HepG2 (cell line): ENCODE results near the gene SNX6. TPM values are rescaled to one million over a fixed set of nuclear protein-coding genes. Genes with fewer than 3 reads are reported as not detected.
A peak's percentile ranks its signal among the peaks of the same experiment; 100 is the strongest.

Experiments
- AKAP8 ChIP-seq: sonication (generic); formaldehyde crosslinking; IDR thresholded peaks from 2 replicates; pipeline ENCODE4 v1.5.1; 2020; ENCODE audit warnings: mild to moderate bottlenecking, missing genetic modification reagents
- BCL6 ChIP-seq: IDR thresholded peaks from 2 replicates; pipeline ENCODE4 v1.6.1; 2016; ENCODE audit warnings: missing genetic modification reagents, missing compliant biosample characterization
- BRCA1 ChIP-seq: sonication (generic); formaldehyde crosslinking; IDR thresholded peaks from 2 replicates; pipeline ENCODE4 v1.4.0; 2020; ENCODE audit warnings: missing genetic modification reagents
- CBX2 ChIP-seq, 2 experiments: fragments of 200-600 bp in 1 of 2; sonication (generic); formaldehyde crosslinking in 1 of 2; IDR thresholded peaks; 2 replicates each; pipeline versions ENCODE4 v1.7.0 to v1.8.1; 2018 to 2022; ENCODE audit warnings: low read depth in 2 of 2, low read length in 1 of 2, mild to moderate bottlenecking in 1 of 2, missing genetic modification reagents in 1 of 2
- CC2D1A ChIP-seq: sonication (generic); formaldehyde crosslinking; IDR thresholded peaks from 2 replicates; pipeline ENCODE4 v1.8.1; 2023; ENCODE audit warnings: mild to moderate bottlenecking, missing genetic modification reagents
- CREBL2 ChIP-seq: sonication (generic); formaldehyde crosslinking; IDR thresholded peaks from 2 replicates; pipeline ENCODE4 v1.8.1; 2023; ENCODE audit warnings: missing genetic modification reagents, mild to moderate bottlenecking, borderline replicate concordance
- GABPB1 ChIP-seq: IDR thresholded peaks from 2 replicates; pipeline ENCODE4 v1.6.1; 2016; ENCODE audit warnings: mild to moderate bottlenecking, missing genetic modification reagents, moderate library complexity, missing compliant biosample characterization
- JDP2 ChIP-seq: sonication (generic); formaldehyde crosslinking; IDR thresholded peaks from 2 replicates; pipeline ENCODE4 v1.8.1; 2022; ENCODE audit warnings: missing genetic modification reagents, borderline replicate concordance
- KDM5B ChIP-seq: sonication (generic); formaldehyde crosslinking; IDR thresholded peaks from 2 replicates; pipeline ENCODE4 v1.4.0; 2020; ENCODE audit warnings: missing genetic modification reagents, mild to moderate bottlenecking, borderline replicate concordance
- NCOA2 ChIP-seq: sonication (generic); formaldehyde crosslinking; IDR thresholded peaks from 2 replicates; pipeline ENCODE4 v1.8.0; 2022; ENCODE audit warnings: inconsistent platforms
- RAD21 ChIP-seq: fragments of 450-650 bp; formaldehyde crosslinking; IDR thresholded peaks from 2 replicates; pipeline ENCODE4 v1.5.0; 2020; ENCODE audit warnings: mild to moderate bottlenecking
- SATB2 ChIP-seq: sonication (generic); formaldehyde crosslinking; IDR thresholded peaks from 2 replicates; pipeline ENCODE4 v1.5.0; 2020; ENCODE audit warnings: missing genetic modification reagents
- STAT6 ChIP-seq: sonication (generic); formaldehyde crosslinking; IDR thresholded peaks from 2 replicates; pipeline ENCODE4 v1.4.0; 2020; ENCODE audit warnings: missing genetic modification reagents, mild to moderate bottlenecking, borderline replicate concordance
- ZFX ChIP-seq: sonication (generic); formaldehyde crosslinking; IDR thresholded peaks from 2 replicates; pipeline ENCODE4 v1.4.0; 2020; ENCODE audit warnings: mild to moderate bottlenecking, low read depth, missing genetic modification reagents, moderate library complexity
- ZNF33A ChIP-seq: sonication (generic); formaldehyde crosslinking; IDR thresholded peaks from 2 replicates; pipeline ENCODE4 v1.5.1; 2020; ENCODE audit warnings: missing genetic modification reagents, mild to moderate bottlenecking, moderate library complexity, borderline replicate concordance
- ZNF362 ChIP-seq: sonication (generic); formaldehyde crosslinking; IDR thresholded peaks from 2 replicates; pipeline ENCODE4 v1.4.0; 2020; ENCODE audit warnings: missing genetic modification reagents, mild to moderate bottlenecking, borderline replicate concordance
- ZNF383 ChIP-seq: sonication (generic); formaldehyde crosslinking; IDR thresholded peaks from 2 replicates; pipeline ENCODE4 v1.4.0; 2020; ENCODE audit warnings: missing genetic modification reagents, mild to moderate bottlenecking, borderline replicate concordance
- ZNF510 ChIP-seq: sonication (generic); formaldehyde crosslinking; IDR thresholded peaks from 2 replicates; pipeline ENCODE4 v1.4.0; 2020; ENCODE audit warnings: low read depth, mild to moderate bottlenecking, missing genetic modification reagents
- ZNF577 ChIP-seq: sonication (generic); formaldehyde crosslinking; IDR thresholded peaks from 2 replicates; pipeline ENCODE4 v1.4.0; 2020; ENCODE audit warnings: mild to moderate bottlenecking, low read depth, missing genetic modification reagents, borderline replicate concordance
- ZSCAN12 ChIP-seq: sonication (generic); formaldehyde crosslinking; IDR thresholded peaks from 2 replicates; pipeline ENCODE4 v1.9.0; 2021; ENCODE audit warnings: mild to moderate bottlenecking, missing genetic modification reagents
- polyA plus RNA-seq, 8 experiments: library from polyadenylated mRNA; depleted of rRNA in 3 of 8; stranded (reverse) in 7 of 8; unstranded in 1 of 8; fragments of >200 nt; fragmentation: Illumina TruSeq in 4 of 8; extraction: Trizol in 4 of 8; gene quantifications; 2 replicates each; pipeline versions ENCODE4 v1.2.1 to v1.2.3, GENCODE V29; 2011 to 2016; ENCODE audit warnings: low read depth in 4 of 8, missing spikeins in 1 of 8, mixed read lengths in 1 of 8; ENCODE audit not compliant: insufficient read depth in 1 of 8
- total RNA-seq, 5 experiments: library from RNA; depleted of rRNA; stranded (reverse); fragments of >200 nt; fragmentation: Illumina TruSeq; extraction: Trizol; gene quantifications; 2 replicates each; pipeline ENCODE4 v1.2.3, GENCODE V29; 2016; ENCODE audit warnings: low read depth in 1 of 5

SNX6 gene
- total and polyA plus RNA-seq, 2 of the 13 experiments (the other 11 are each of a cell fraction or from before 2014, with no cell fraction given), result 92.3 to 169 TPM

GRCh38 chr14:34539407-34540180 lies 90.4 kb downstream of the SNX6 start, which contains the start of gene EAPP (continued):
- TF ChIP-seq ZNF362 (CRISPR knock-in tag), result peak; percentile 88
- TF ChIP-seq CBX2 (IDR thresholded peaks at IDR 0.05; ENCODE audit: low read depth, low read length), result no peak
- peak; percentile 96; the same call in 1 of the 2 replicates for TF ChIP-seq CBX2 (CRISPR knock-in tag; IDR thresholded peaks at IDR 0.05; ENCODE audit: low read depth)
- peak; percentile 99 for TF ChIP-seq CREBL2 (CRISPR knock-in tag)
- peak; percentile 96 for TF ChIP-seq SATB2 (CRISPR knock-in tag)
- TF ChIP-seq BRCA1 (CRISPR knock-in tag), result peak; percentile 96
- no peak; the same call in 1 of the 2 replicates for TF ChIP-seq JDP2 (CRISPR knock-in tag)
- TF ChIP-seq ZNF383, result peak; percentile 85; the same call in 1 of the 2 replicates
- 0 out of 2 replicates have a peak, but pooled peaks have one; percentile 97 for TF ChIP-seq ZNF577 (CRISPR knock-in tag)
- TF ChIP-seq NCOA2 (CRISPR knock-in tag), result peak; percentile 89
- TF ChIP-seq ZFX (CRISPR knock-in tag), result peak; percentile 100
- peak; percentile 32; the same call in 1 of the 2 replicates for TF ChIP-seq STAT6 (CRISPR knock-in tag)
- TF ChIP-seq CC2D1A (CRISPR knock-in tag), result peak; percentile 97
- peak; percentile 91; the same call in 1 of the 2 replicates for TF ChIP-seq AKAP8 (CRISPR knock-in tag)
- peak; percentile 91 for TF ChIP-seq BCL6 (CRISPR knock-in tag)
- TF ChIP-seq RAD21, result peak; percentile 79
- peak; percentile 97 for TF ChIP-seq ZNF510 (CRISPR knock-in tag)
- peak; percentile 99 for TF ChIP-seq KDM5B (CRISPR knock-in tag)
- TF ChIP-seq ZNF33A (CRISPR knock-in tag), result peak; percentile 94
- peak; percentile 99 for TF ChIP-seq GABPB1 (CRISPR knock-in tag)
- peak; percentile 95 for TF ChIP-seq ZSCAN12 (CRISPR knock-in tag)
